ENCODE data around the gene ARMC9. TPM values are rescaled to one million over a fixed set of nuclear protein-coding genes. Genes with fewer than 3 reads are reported as not detected.

Gene ARMC9
- total RNA-seq, 1 experiment from 2014 or later: 23.4 TPM

GRCh38 chr2:231385429-231385828 is 187.0 kb downstream of the ARMC9 start:
- no TSS peak for BruUV-seq (replicated peaks)
- no peak overlapping the region for H3K27ac ChIP-seq (ENCODE audit: low read length)
- ATAC-seq: no peak

GRCh38 chr2:231386446-231386845 is 188.0 kb downstream of the ARMC9 start:
- no TSS peak for BruUV-seq (replicated peaks)
- Histone ChIP-seq H3K9me3 (ENCODE audit: low read length) (no peaks in the 10 kb centered on the region), H3K9me2 (replicated peaks; ENCODE audit: low read length) (no peaks in the 10 kb centered on the region), H3K4me1 (ENCODE audit: insufficient read depth, low read length) (peaks cover 36% of the 10 kb centered on the region), H3K4me3 (ENCODE audit: low read length) (no peak overlapping the region), H3K36me3 (ENCODE audit: low read depth, low read length) (no peaks in the 10 kb centered on the region), H3K9ac (ENCODE audit: low read length) (peak overlapping the region; percentile 47), H4K20me1 (ENCODE audit: low read length) (no peaks in the 10 kb centered on the region), H3K27ac (ENCODE audit: low read length) (peak overlapping the region; percentile 90), H3F3A (ENCODE audit: low read length, unreplicated experiment) (no peaks in the 10 kb centered on the region), H3K27me3 (ENCODE audit: low read length) (no peaks in the 10 kb centered on the region), H3K79me2 (ENCODE audit: low read length) (no peaks in the 10 kb centered on the region), H2AFZ (ENCODE audit: low read length) (no peak overlapping the region), H3K4me2 (ENCODE audit: low read length) (peak overlapping the region; percentile 46)
- peak; percentile 48 for ATAC-seq
- DNase-seq: peak; percentile 87
- TF ChIP-seq EZH2 (IDR thresholded peaks at IDR 0.05; ENCODE audit: low read length, unreplicated experiment): no peak
- TF ChIP-seq CTCF (conservative IDR thresholded peaks at IDR 0.05; ENCODE audit: low read depth, low read length): no peak
- no peak for TF ChIP-seq EZH2phosphoT487 (IDR thresholded peaks at IDR 0.05; ENCODE audit: borderline replicate concordance, low read length)
- POLR2A ChIA-PET (ENCODE audit: unreplicated experiment): no interaction called here
- CTCF ChIA-PET: no interaction called here
- intact Hi-C loops (cut with micrococcal nuclease): loop anchor here (5.0 kb wide), 1 partner anchor 84 kb away; no protein-coding TSS in a partner anchor

More at GRCh38 chr2:231385429-231385828, 187.0 kb downstream of the ARMC9 start:
- Histone ChIP-seq H3F3A (ENCODE audit: low read length, unreplicated experiment) (no peaks in the 10 kb centered on the region), H3K4me3 (ENCODE audit: low read length) (no peak overlapping the region), H4K20me1 (ENCODE audit: low read length) (no peaks in the 10 kb centered on the region), H3K9me3 (ENCODE audit: low read length) (no peaks in the 10 kb centered on the region), H2AFZ (ENCODE audit: low read length) (no peak overlapping the region), H3K9ac (ENCODE audit: low read length) (no peak overlapping the region), H3K79me2 (ENCODE audit: low read length) (no peaks in the 10 kb centered on the region), H3K4me1 (ENCODE audit: insufficient read depth, low read length) (peaks cover 36% of the 10 kb centered on the region), H3K36me3 (ENCODE audit: low read depth, low read length) (no peaks in the 10 kb centered on the region), H3K9me2 (replicated peaks; ENCODE audit: low read length) (no peaks in the 10 kb centered on the region), H3K27me3 (ENCODE audit: low read length) (no peaks in the 10 kb centered on the region), H3K4me2 (ENCODE audit: low read length) (no peak overlapping the region)
- intact Hi-C loops (cut with micrococcal nuclease): loop anchor here (5.0 kb wide), 1 partner anchor 83 kb away; no protein-coding TSS in a partner anchor
- no peak for TF ChIP-seq EZH2 (IDR thresholded peaks at IDR 0.05; ENCODE audit: low read length, unreplicated experiment)
- TF ChIP-seq EZH2phosphoT487 (IDR thresholded peaks at IDR 0.05; ENCODE audit: borderline replicate concordance, low read length): no peak
- TF ChIP-seq CTCF (conservative IDR thresholded peaks at IDR 0.05; ENCODE audit: low read depth, low read length): no peak
- CTCF ChIA-PET: no interaction called here
- POLR2A ChIA-PET (ENCODE audit: unreplicated experiment): no interaction called here
- no peak for DNase-seq

Data from PC-3 (cell line).